ENCODE data around the gene KLRB1. TPM values are rescaled to one million over a fixed set of nuclear protein-coding genes. Genes with fewer than 3 reads are reported as not detected.
"Not testable (repeated sequence)": the region's sequence is repeated elsewhere in the genome, so short reads cannot be mapped to it uniquely, and the experiment has no call there.

KLRB1 gene
- total RNA-seq, 1 donor from 2014 or later = 0.19 TPM

DNA sequence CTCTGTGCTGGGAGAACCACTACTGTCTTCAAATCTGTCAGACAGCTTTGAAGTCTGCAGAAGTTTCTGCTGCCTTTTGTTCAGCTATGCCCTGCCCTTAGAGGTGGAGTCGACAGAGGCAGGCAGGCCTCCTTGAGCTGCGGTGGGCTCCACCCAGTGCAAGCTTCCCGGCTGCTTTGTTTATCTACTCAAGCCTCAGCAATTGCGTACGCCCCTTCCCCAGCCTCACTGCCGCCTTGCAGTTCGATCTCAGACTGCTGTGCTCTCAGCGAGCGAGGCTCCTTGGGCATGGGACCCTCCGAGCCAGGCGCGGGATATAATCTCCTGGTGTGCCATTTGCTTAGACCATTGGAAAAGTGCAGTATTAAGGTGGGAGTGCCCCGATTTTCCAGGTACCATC is 25.1 kb upstream of the KLRB1 start:
- no peak for DNase-seq
- no peaks in the 10 kb centered on the region for H3K27me3 ChIP-seq (ENCODE audit: low read depth)
- no peaks in the 10 kb centered on the region for H3K36me3 ChIP-seq
- H3K4me1 ChIP-seq = no peaks in the 10 kb centered on the region
- no peaks in the 10 kb centered on the region for H3K9me3 ChIP-seq (replicated peaks)
- intact Hi-C loops (cut with micrococcal nuclease) = loop anchor here (5.0 kb wide), 1 partner anchor 75 kb away; no protein-coding TSS in a partner anchor
- H3K27ac ChIP-seq (replicated peaks) = no peak overlapping the region
- H3K4me3 ChIP-seq = no peak overlapping the region
- TF ChIP-seq, protein P1, sequence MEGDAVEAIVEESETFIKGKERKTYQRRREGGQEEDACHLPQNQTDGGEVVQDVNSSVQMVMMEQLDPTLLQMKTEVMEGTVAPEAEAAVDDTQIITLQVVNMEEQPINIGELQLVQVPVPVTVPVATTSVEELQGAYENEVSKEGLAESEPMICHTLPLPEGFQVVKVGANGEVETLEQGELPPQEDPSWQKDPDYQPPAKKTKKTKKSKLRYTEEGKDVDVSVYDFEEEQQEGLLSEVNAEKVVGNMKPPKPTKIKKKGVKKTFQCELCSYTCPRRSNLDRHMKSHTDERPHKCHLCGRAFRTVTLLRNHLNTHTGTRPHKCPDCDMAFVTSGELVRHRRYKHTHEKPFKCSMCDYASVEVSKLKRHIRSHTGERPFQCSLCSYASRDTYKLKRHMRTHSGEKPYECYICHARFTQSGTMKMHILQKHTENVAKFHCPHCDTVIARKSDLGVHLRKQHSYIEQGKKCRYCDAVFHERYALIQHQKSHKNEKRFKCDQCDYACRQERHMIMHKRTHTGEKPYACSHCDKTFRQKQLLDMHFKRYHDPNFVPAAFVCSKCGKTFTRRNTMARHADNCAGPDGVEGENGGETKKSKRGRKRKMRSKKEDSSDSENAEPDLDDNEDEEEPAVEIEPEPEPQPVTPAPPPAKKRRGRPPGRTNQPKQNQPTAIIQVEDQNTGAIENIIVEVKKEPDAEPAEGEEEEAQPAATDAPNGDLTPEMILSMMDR (IDR thresholded peaks at IDR 0.05; ENCODE audit: borderline replicate concordance) = no peak

- DNase-seq = no peak
- TF ChIP-seq, protein P1 (IDR thresholded peaks at IDR 0.05; ENCODE audit: borderline replicate concordance) = no peak
- H3K36me3 ChIP-seq = no peaks in the 10 kb centered on the region
- no peaks in the 10 kb centered on the region for H3K4me1 ChIP-seq
- peaks cover 32% of the 10 kb centered on the region for H3K9me3 ChIP-seq (replicated peaks)
- intact Hi-C loops (cut with micrococcal nuclease) = no loop called here
- H3K27ac ChIP-seq (replicated peaks) = no peak overlapping the region
- H3K4me3 ChIP-seq = no peak overlapping the region
- H3K27me3 ChIP-seq (ENCODE audit: low read depth) = no peaks in the 10 kb centered on the region
Measured at GRCh38 chr12:9626821-9627220, 19.1 kb upstream of the KLRB1 start.

DNA sequence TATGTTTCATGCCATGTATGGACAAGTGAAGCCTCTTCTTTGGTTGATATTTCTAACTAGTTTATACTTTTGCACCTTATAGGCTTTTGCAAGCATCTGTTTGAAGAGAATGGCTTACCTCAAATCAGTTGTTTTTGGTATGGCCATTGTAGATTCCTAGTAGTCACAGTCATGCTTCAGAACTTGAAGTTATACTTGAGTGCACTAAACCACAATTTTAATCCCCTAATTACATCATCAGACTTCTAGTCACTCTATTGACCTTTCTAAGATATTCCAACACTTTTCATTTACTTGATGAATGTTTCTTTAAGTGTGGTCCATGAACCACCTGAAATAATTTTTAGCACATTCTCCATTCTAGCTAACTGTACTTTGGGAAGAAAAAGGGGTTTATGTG is 18.6 kb upstream of the KLRB1 start:
- peaks cover 32% of the 10 kb centered on the region for H3K9me3 ChIP-seq (replicated peaks)
- intact Hi-C loops (cut with micrococcal nuclease) = no loop called here
- no peaks in the 10 kb centered on the region for H3K4me1 ChIP-seq
- H3K36me3 ChIP-seq = no peaks in the 10 kb centered on the region
- no peaks in the 10 kb centered on the region for H3K27me3 ChIP-seq (ENCODE audit: low read depth)
- H3K27ac ChIP-seq (replicated peaks) = no peak overlapping the region
- no peak for DNase-seq
- TF ChIP-seq, protein P1 (IDR thresholded peaks at IDR 0.05; ENCODE audit: borderline replicate concordance) = no peak
- H3K4me3 ChIP-seq = no peak overlapping the region

GRCh38 chr12:9625019-9625418 is 17.3 kb upstream of the KLRB1 start:
- Histone ChIP-seq H3K27me3 (ENCODE audit: low read depth) (no peaks in the 10 kb centered on the region), H3K4me1 (no peaks in the 10 kb centered on the region), H3K36me3 (no peaks in the 10 kb centered on the region), H3K27ac (replicated peaks) (no peak overlapping the region), H3K9me3 (replicated peaks) (peaks cover 32% of the 10 kb centered on the region), H3K4me3 (no peak overlapping the region)
- intact Hi-C loops (cut with micrococcal nuclease) = no loop called here
- no peak for DNase-seq
- TF ChIP-seq, protein P1 (IDR thresholded peaks at IDR 0.05; ENCODE audit: borderline replicate concordance) = no peak

DNA sequence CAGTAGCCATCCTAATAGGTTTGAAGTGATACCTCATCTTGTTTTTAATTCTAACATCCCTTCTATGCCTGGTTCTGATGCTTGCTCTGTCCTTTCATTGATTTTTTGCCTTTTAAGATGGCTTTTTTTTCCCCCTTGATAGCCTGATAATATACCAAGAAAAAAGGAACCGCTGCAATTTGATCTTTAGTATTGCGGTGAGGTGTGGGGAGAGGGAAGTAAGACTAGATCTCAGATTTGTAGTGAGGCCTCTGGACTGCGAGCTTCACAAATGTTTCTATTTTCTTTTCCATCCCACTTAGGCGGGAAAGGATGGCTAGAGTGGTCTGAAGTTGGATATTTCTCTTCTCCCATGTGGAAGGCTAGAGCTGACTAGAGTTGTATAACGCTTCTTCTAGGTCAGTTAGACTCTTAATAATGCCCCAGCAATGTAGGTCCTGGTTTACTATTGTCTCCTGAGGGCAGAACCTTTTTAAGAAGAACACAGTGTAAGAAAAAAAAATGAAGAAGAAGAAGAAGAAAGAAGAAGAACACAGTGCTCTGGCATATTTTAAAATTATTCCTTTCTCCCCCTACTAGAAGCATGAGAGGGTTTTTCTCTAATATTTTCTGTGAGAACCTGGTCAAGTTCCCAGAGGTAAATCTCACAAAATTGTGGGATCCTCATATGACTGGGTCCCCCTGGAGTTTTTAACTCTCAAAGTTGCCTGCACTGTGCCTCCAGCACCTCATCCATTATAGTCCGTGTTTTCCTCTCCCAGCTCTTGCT is 11.9 kb upstream of the KLRB1 start:
- Histone ChIP-seq H3K9me3 (replicated peaks) (peaks cover 24% of the 10 kb centered on the region), H3K27ac (replicated peaks) (no peak overlapping the region), H3K27me3 (ENCODE audit: low read depth) (no peaks in the 10 kb centered on the region), H3K4me3 (no peak overlapping the region), H3K36me3 (no peaks in the 10 kb centered on the region), H3K4me1 (no peaks in the 10 kb centered on the region)
- intact Hi-C loops (cut with micrococcal nuclease) = no loop called here
- no peak for DNase-seq
- TF ChIP-seq, protein P1 (IDR thresholded peaks at IDR 0.05; ENCODE audit: borderline replicate concordance) = no peak

GRCh38 chr12:9618906-9619305 is 11.2 kb upstream of the KLRB1 start:
- peaks cover 17% of the 10 kb centered on the region for H3K9me3 ChIP-seq (replicated peaks)
- H3K36me3 ChIP-seq; intact Hi-C loops (cut with micrococcal nuclease); H3K27ac ChIP-seq (replicated peaks); H3K27me3 ChIP-seq (ENCODE audit: low read depth); H3K4me3 ChIP-seq; H3K4me1 ChIP-seq; DNase-seq: not testable (repeated sequence)
